Measurements from ENCODE around the gene RABGAP1L.
"Not testable (repeated sequence)": the region's sequence is repeated elsewhere in the genome, so short reads cannot be mapped to it uniquely, and the experiment has no call there.

The RABGAP1L gene

DNA sequence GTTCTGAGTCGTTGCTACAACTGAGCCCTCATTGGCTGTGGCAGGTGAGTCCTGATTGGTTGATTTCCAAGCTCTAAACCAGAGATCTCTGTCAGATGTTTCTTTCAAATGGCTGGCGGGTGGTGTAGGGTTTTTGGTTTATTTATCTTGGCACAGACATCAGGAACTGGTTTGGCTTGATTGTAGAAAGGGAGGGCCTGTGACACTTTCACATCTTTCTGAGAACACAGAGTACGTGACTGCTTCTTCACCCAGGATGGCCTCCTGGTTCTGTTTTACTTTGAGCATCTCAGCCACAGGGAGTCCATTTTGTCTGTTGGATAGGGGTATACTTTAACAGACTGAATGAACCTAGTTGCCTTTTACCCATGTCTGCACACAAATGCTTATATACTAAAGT is 199.0 kb downstream of the RABGAP1L start:
- no peak for DNase-seq (ENCODE audit: insufficient read length, low spot score)
- FAIRE-seq, result no peak

DNA sequence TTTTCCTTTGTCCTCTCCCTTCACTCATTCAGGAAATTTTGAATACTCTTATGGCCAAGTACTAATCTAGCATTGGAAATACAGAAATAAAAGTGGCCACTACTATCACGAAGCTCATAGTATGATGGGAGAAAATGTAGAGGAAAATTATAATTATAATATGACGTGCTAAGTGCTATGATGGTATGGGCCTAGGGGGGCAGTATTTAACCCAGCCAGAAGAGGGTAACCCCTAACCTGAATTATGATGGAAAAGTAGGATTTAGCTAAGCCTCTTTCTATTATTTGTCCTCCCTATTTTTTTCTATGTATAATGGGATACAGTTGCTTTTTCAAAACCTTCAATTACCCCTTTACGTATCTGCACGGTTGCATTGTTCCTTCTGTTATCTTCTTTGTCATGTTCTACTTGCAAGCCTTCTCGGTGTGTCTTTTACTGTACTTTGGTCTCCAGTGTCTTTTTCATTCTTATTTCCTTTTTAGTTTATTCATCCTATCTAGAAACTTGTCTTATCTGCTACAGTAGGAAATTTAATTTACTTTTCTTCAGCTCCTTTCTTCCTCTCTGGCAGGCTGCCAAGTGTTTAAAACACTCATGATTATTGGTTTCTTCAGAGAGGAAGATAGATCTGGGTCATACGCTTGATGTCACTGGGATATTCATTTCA is 199.6 kb downstream of the RABGAP1L start:
- no peak for FAIRE-seq
- DNase-seq (ENCODE audit: insufficient read length, low spot score), result no peak

DNA sequence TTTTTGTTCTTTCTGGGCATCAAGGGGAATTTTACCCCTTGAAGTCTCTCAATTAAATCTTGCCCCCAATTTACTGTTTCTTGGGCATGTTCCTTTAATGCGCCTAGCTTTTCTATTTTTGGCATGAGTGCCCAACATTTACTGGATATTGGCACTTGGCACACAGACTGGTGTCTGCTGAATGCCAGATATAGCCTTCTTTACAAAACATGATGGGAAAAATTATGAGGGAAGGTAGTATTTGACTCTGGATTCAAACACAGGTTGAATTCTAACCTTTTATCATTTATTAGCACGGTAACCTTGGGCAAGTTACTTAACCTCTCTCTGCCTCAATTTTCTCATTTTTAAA is 200.1 kb downstream of the RABGAP1L start:
- FAIRE-seq (no peak), DNase-seq (ENCODE audit: insufficient read length, low spot score) (no peak)

DNA sequence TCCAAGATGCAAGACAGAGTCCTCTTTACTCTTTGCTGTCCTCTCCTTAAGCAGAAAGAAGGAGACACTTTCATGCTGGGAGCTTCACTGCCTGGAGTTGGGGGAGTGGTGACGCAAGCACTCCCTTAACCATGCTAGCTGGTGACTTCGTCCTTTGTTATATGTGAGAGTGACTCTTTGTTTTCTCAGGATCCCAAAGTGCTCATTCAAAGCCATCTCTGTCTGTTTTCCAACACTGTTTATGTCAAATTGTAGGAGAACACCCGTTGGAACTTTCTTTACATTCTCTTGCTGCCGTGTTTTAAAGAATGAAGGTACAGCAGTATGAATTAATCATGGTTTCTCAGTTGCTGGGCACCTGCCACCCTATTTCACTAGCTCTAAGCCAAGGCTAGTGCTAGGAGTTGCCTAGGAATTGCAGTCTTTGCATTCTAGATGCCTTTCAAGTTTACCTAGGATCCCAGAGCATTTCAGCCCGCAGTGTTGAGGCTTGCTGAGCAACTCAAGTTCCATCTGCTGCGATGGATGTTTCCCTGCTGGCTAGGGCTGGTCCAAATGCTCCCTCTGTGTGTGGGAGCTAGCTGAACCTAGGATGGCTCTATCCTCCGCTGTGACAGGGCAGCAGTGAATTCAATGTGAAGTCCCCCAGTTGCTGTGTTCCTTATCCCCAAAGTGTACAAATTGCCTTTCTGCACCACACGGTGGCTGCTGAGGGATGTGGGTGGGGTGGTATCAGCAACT is 205.8 kb downstream of the RABGAP1L start:
- FAIRE-seq, result no peak

DNA sequence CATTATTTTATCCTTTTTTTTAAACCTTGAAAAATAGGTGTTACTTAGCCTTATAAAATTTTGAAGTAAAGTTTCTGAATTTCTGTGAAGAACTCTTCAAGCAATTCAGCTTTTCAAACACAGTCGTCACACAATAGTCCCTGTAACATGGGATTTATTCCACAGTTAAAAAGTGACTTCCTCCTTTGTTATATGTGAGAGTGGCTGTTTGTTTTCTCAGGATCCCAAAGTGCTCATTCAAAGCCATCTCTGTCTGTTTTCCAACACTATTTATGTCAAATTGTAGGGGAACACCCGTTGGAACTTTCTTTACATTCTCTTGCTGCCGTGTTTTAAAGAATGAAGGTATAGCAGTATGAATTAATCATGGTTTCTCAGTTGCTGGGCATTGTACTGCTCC is 207.6 kb downstream of the RABGAP1L start:
- FAIRE-seq (no peak), DNase-seq (ENCODE audit: insufficient read length, low spot score) (no peak)

More for the DNA sequence above, 205.8 kb downstream of the RABGAP1L start:
- DNase-seq (ENCODE audit: insufficient read length, low spot score), result no peak

- DNase-seq (ENCODE audit: insufficient read length, low spot score) (no peak), FAIRE-seq (no peak)
Observed at GRCh38 chr1:174367892-174368291, 208.6 kb downstream of the RABGAP1L start.

DNA sequence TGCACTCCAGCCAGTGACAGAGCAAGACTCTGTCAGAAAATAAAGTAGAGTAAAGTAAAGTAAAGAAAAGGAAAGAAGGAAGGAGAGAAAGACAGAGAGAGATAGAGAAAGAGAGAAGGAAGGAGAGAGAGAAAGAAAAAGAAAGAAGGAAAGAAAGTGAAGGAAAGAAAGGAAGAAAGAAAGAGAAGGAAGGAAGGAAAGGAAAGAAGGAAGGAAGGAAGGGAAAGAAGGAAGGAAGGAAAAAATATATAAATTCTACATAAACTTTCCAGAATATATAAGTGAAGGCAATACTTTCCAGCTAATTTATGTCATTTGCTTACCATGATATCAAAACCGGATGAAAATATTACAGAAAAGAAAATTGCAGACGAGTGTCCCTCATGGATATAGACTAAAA is 216.7 kb downstream of the RABGAP1L start:
- no peak for DNase-seq (ENCODE audit: insufficient read length, low spot score)
- FAIRE-seq, result no peak

GRCh38 chr1:174391716-174392115 is 232.4 kb downstream of the RABGAP1L start:
- FAIRE-seq (no peak), DNase-seq (ENCODE audit: insufficient read length, low spot score) (no peak)

- DNase-seq (ENCODE audit: insufficient read length, low spot score) (no peak), FAIRE-seq (no peak)
Observed at GRCh38 chr1:174393885-174394284, 234.6 kb downstream of the RABGAP1L start.

- DNase-seq (ENCODE audit: insufficient read length, low spot score), result no peak
- FAIRE-seq, result no peak
Observed at GRCh38 chr1:174397261-174397660, 237.9 kb downstream of the RABGAP1L start.

DNA sequence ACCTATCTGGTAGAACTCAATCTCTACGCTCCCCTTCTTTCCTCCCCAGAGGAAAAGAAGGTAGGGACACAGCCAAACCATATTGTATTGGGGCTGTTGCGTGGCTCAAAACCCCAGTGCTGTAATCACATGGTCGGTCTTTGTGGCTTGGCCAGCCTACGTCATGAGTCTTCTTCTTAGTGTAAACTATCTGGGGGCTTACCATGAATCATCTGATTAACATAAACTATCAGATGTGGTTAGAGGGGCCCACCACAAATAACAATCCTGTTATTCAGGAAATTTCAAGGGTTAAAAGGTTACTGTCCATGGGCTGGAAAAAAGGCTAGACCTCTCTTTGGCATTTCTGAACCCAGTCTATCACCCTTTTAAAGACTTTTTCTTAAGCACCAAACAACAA is 238.9 kb downstream of the RABGAP1L start:
- DNase-seq (ENCODE audit: insufficient read length, low spot score) (no peak), FAIRE-seq (no peak)

DNA sequence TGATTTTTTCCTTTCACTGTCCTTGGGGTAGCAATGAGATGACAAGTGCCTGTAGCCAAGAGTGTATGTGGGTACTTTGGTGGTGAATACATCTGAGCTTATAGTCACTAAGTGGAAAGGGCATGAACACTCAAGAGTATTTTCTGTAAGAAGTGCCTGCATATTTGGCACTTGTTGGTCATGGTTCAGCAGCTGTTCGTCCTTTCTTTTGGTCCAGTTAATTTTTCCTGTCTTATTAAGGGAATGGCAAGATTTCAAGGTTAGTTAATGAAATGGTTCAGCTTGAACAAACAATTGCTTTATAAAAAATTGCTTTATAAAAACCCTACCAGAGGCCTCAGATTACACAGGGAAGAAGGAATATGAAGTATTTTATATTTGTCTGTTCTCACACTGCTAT is 239.9 kb downstream of the RABGAP1L start:
- DNase-seq (ENCODE audit: insufficient read length, low spot score), result no peak
- FAIRE-seq, result no peak

GRCh38 chr1:174401075-174401474 is 241.8 kb downstream of the RABGAP1L start:
- no peak for FAIRE-seq
- no peak for DNase-seq (ENCODE audit: insufficient read length, low spot score)

DNA sequence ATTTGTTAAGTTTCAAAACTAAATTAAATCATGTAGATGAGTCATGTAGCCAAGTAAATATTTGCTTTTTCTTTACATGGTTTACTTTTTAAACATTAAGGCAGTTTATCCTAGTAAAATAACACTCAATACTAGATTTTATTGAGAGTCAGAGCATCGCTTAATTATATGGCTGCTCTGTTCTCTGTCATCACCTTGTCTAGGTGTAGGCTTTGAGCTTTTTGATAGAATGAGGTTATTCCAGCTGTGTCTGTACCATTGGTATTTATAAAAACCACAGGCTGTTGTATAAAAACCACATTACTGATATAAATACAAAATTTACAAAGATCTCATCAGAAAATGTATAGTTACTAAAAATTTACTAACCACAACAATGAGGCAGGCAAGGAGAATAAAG is 245.9 kb downstream of the RABGAP1L start:
- no peak for DNase-seq (ENCODE audit: insufficient read length, low spot score)
- FAIRE-seq, result no peak

GRCh38 chr1:174406421-174406820 is 247.1 kb downstream of the RABGAP1L start:
- DNase-seq (ENCODE audit: insufficient read length, low spot score) (no peak), FAIRE-seq (no peak)

GRCh38 chr1:174407665-174408064 is 248.3 kb downstream of the RABGAP1L start:
- FAIRE-seq, result no peak
- DNase-seq (ENCODE audit: insufficient read length, low spot score), result no peak

GRCh38 chr1:174408146-174408545 is 248.8 kb downstream of the RABGAP1L start:
- no peak for DNase-seq (ENCODE audit: insufficient read length, low spot score)
- FAIRE-seq, result no peak

DNA sequence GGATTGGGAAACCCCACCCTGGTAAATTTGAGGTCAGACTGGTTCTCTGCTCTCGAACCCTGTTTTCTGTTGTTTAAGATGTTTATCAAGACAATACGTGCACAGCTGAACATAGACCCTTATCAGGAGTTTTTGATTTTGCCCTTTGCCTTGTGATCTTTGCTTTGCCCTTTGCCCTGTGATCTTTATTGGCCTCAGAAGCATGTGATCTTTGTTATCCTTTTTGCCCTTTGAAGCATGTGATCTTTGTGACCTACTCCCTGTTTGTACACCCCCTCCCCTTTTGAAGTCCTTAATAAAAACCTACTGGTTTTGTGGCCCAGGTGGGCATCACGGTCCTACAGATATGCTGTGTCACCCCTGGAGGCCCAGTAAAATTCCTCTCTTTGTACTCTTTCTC is 250.5 kb downstream of the RABGAP1L start:
- FAIRE-seq; DNase-seq (ENCODE audit: insufficient read length, low spot score): not testable (repeated sequence)

DNA sequence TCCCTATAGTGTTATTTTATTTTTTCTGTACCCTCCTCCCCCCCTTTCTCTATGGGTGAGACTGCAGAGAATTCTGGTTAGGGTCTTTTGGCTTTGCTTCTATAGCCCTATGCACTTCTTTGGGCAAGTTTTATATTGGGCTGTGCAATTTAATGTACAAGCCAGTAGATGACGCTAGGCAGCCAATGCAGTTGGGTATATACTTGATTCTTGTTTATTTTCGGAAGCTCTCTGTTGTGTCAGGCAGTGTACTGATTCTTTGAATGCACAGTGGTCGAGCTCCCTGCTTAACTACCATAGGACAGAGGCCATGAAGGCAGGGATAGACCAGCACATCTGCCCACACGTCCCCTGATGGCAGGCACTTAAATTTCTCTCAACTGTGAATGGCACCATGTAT is 254.3 kb downstream of the RABGAP1L start:
- no peak for FAIRE-seq

GRCh38 chr1:174414203-174414602 is 254.9 kb downstream of the RABGAP1L start:
- FAIRE-seq (no peak), DNase-seq (ENCODE audit: insufficient read length, low spot score) (no peak)

More for the DNA sequence above, 254.3 kb downstream of the RABGAP1L start:
- DNase-seq (ENCODE audit: insufficient read length, low spot score), result no peak

DNA sequence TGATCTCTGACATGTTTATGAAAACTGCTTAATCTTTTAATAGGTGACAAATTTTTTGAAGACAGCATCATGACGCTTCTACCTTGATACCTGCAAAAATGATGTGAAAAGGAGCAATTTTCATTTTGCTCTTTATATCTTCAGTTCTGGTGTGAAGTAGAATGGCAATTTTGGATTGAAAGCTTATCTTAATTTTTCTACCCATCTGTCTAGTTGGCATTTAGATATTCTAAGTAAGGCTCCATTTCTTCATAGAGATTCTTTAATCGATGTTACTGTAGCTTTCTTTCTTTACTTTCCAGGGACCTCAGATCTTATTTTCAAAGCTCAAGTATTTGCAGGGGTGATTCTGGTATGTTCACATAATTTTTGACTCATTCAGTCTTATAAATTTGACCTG is 256.2 kb downstream of the RABGAP1L start:
- FAIRE-seq, result no peak
- no peak for DNase-seq (ENCODE audit: insufficient read length, low spot score)

- DNase-seq (ENCODE audit: insufficient read length, low spot score), result no peak
- FAIRE-seq, result no peak
Observed at GRCh38 chr1:174417921-174418320, 258.6 kb downstream of the RABGAP1L start.

Data from HTR-8/SVneo (cell line).